Colonic mucosa (tissue), 4 donors: ENCODE measurements around the gene CHRNB4. TPM values are rescaled to one million over a fixed set of nuclear protein-coding genes. Genes with fewer than 3 reads are reported as not detected.

Source experiments
- DNase-seq: peaks from one replicate; pipeline ENCODE4 v3.0.0-alpha.2; 2020
- H3K27ac ChIP-seq: fragments of 200-600 bp; one replicate; pipeline ENCODE4 v1.8.0; 2021
- H3K27me3 ChIP-seq: fragments of 200-600 bp; one replicate; pipeline ENCODE4 v1.8.0; 2021
- H3K36me3 ChIP-seq: fragments of 200-600 bp; one replicate; pipeline ENCODE4 v1.8.0; 2021
- H3K4me1 ChIP-seq: fragments of 200-600 bp; one replicate; pipeline ENCODE4 v1.8.0; 2021; ENCODE audit warnings: mild to moderate bottlenecking
- H3K4me3 ChIP-seq: fragments of 200-600 bp; one replicate; pipeline ENCODE4 v1.8.0; 2021
- H3K9ac ChIP-seq, 2 donors: one replicate each; pipeline ENCODE4 v1.7.0; 2013; ENCODE audit warnings: control low read depth in 2 of 2, low read depth in 2 of 2, low read length in 2 of 2
- H3K9me3 ChIP-seq: fragments of 200-600 bp; one replicate; pipeline ENCODE4 v1.8.0; 2021
- intact Hi-C: fragments of 100-400 bp; cut with DNase I; formaldehyde crosslinking; loops from one replicate; pipeline ENCODE4 v1.14.1; 2022
- total RNA-seq, 2 donors: library from RNA; stranded (reverse); fragmentation: NEBNext Ultra II Directional in 1 of 2; extraction: Animal tissue kit (Norgen Biotek cat#: 25700) in 1 of 2; gene quantifications; one replicate each; pipeline ENCODE4 v1.2.1, GENCODE V29; 2021
- TF ChIP-seq, protein P1 (sequence below): fragments of 200-600 bp; IDR thresholded peaks from one replicate; pipeline ENCODE4 v1.8.0; 2022; ENCODE audit warnings: antibody characterized with exemption, mild to moderate bottlenecking
- donor health status: healthy.
- donor health status: DM: no; HTN: no; CAD: no.
- donor health status: DM: no; HTN: no; CAD: no.

CHRNB4 gene
- total RNA-seq, 2 donors from 2014 or later: 0.24 TPM; not detected in 1

DNA sequence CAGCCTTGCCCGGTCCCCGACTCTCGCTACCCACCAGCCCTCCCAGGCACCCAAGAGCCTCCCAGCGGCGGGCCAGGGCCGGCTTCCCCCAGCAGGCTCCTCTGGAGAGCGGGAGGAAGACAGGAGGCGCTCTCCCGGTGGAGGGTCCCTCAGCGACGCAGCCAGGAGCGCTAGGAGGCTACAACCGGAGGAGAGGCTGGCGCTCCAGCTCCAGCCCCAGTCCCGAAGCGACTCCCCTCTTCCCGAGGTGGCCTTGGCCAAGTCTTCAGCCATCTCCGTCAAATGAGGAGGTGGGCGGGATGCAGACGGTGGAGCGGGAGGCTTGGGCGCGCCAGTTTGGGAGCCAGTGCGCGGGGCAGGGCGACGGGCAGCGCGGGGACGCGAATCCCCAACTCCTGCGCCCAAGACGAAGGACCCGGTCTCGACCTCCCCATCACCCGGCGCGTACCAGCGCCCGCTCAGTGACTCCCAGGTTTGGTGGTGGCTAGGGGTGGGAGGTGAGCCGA lies 20.9 kb downstream of the CHRNB4 start:
- H3K27me3 ChIP-seq: peaks cover 34% of the 10 kb centered on the region

DNA sequence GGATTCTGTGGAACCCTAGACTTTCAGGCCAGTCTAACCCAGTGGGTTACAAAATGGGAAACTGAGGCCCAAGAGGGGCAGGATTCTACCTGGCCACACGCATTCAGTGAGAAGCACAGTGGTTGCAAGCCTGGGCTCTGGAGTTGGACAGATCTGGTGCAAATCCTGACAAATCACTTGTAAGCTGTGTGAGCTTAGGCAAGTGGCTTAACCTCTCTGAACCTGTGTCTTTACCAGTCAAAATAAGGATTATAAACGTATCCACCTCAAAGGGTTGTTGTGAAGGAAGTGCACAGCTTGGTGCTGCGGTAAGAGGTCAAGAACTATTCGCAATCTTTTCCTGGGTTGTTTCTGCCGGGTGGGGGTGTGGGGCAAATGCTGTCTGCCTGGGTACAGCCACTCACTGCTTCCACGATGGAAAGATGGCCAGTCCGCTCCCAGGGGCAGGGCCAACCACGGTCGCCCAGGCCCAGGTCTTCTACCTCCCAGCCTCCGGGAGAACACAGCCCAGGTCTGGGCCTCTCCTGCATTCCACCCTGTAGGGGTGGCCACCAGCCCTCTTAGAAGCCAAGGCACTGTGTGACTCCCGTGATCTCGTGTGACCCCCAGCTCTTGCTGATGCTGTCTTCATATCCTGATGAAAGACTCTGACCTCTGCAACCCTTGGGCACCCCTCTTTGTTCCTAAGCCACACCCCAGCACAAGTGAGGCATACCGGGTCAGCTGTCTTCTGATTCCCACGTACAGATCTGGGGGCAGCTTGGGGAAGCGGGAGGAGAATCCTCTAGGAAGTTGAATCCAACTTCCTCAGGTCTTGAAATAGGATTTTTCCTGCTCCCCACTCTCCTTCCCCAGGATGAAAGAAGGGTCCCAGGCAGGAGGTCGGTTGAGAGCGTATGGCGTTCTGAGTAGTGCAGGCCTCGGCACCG lies 21.7 kb downstream of the CHRNB4 start:
- no peaks in the 10 kb centered on the region for H3K36me3 ChIP-seq
- TF ChIP-seq, protein P1, sequence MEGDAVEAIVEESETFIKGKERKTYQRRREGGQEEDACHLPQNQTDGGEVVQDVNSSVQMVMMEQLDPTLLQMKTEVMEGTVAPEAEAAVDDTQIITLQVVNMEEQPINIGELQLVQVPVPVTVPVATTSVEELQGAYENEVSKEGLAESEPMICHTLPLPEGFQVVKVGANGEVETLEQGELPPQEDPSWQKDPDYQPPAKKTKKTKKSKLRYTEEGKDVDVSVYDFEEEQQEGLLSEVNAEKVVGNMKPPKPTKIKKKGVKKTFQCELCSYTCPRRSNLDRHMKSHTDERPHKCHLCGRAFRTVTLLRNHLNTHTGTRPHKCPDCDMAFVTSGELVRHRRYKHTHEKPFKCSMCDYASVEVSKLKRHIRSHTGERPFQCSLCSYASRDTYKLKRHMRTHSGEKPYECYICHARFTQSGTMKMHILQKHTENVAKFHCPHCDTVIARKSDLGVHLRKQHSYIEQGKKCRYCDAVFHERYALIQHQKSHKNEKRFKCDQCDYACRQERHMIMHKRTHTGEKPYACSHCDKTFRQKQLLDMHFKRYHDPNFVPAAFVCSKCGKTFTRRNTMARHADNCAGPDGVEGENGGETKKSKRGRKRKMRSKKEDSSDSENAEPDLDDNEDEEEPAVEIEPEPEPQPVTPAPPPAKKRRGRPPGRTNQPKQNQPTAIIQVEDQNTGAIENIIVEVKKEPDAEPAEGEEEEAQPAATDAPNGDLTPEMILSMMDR: no peak
- H3K27me3 ChIP-seq: peaks cover 34% of the 10 kb centered on the region
- H3K9ac ChIP-seq: no peak overlapping the region
- no peak overlapping the region for H3K4me3 ChIP-seq
- no peaks in the 10 kb centered on the region for H3K4me1 ChIP-seq
- H3K9me3 ChIP-seq: no peaks in the 10 kb centered on the region
- intact Hi-C loops: loop anchor here (5.0 kb wide), 1 partner anchor 133 kb away; no protein-coding TSS in a partner anchor
- no peak overlapping the region for H3K27ac ChIP-seq
- no peak for DNase-seq

More for the DNA sequence above, 20.9 kb downstream of the CHRNB4 start:
- Histone ChIP-seq H3K27ac (no peak overlapping the region), H3K9ac (no peak overlapping the region), H3K9me3 (no peaks in the 10 kb centered on the region), H3K4me1 (no peaks in the 10 kb centered on the region), H3K4me3 (peak overlapping the region; percentile 17), H3K36me3 (no peaks in the 10 kb centered on the region)
- no peak for DNase-seq
- TF ChIP-seq, protein P1: no peak
- intact Hi-C loops: no loop called here

DNA sequence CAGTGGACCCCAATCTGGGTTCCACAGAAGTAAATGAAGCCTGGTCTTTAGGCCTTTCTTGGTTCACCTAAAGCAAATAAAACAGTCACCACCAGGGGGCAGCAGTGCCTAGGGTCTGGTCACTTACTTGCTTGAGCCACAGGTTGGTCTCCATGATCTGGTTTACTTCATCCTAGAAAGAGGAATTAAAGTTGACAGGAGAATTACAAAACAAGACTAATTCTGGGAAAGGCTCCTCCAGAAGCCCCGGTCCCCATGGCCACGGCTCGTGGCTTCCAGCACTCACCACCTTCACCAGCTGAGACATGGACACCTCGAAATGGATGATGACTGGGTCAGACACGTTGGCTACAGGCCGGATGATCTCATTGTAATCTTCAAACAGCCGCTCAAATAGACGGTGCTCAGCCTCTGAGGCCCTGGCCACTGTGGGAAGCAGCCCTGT lies 22.5 kb downstream of the CHRNB4 start:
- Histone ChIP-seq H3K36me3 (no peaks in the 10 kb centered on the region), H3K4me1 (no peaks in the 10 kb centered on the region), H3K9me3 (no peaks in the 10 kb centered on the region), H3K27ac (no peak overlapping the region), H3K9ac (no peak overlapping the region), H3K27me3 (peaks cover 34% of the 10 kb centered on the region), H3K4me3 (no peak overlapping the region)
- intact Hi-C loops: loop anchor here (5.0 kb wide), 1 partner anchor 134 kb away; no protein-coding TSS in a partner anchor
- TF ChIP-seq, protein P1: peak; percentile 79
- peak; percentile 94 for DNase-seq

DNA sequence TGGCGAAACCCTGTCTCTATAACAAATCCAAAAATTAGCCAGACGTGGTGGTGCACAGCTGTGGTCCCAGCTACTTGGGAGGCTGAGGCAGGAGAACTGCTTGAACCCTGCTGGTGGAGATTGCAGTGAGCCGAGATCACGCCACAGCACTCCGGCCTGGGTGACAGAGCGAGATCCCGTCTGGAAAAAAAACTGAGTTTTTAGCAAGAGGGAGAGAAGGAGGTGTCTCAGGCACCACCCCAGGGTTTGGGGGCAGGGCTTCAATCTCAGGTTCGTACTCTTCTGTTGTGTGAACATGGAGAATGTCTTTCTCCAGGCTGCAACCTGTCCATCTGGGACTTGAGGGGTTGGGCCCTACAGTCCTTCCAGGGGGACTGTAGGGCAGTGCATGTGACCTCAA lies 22.9 kb downstream of the CHRNB4 start:
- no peak overlapping the region for H3K27ac ChIP-seq
- no peak overlapping the region for H3K4me3 ChIP-seq
- no peaks in the 10 kb centered on the region for H3K4me1 ChIP-seq
- H3K36me3 ChIP-seq: no peaks in the 10 kb centered on the region
- H3K9ac ChIP-seq: no peak overlapping the region
- DNase-seq: no peak
- TF ChIP-seq, protein P1: no peak
- H3K9me3 ChIP-seq: no peaks in the 10 kb centered on the region
- peaks cover 34% of the 10 kb centered on the region for H3K27me3 ChIP-seq
- intact Hi-C loops: loop anchor here (5.0 kb wide), 1 partner anchor 134 kb away; no protein-coding TSS in a partner anchor

DNA sequence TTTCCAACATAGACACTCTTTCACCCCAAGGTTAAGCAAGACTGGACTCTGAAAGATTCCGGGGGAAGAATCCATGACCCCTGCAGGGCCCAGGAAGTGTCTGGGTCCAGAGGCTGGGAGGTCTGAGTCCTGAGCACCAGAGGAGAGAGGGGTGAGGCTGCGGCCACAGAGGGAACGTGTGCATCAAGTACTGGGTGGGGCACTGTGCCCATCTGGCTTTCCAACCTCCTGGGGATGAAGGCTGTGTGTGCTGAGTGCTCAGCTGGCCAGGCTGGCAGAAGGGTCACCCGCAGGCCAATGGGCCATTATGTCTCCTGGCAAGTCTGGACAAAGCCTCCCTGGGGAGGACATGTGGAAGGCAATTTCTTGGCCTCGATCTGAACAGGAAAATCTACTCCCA lies 23.5 kb downstream of the CHRNB4 start:
- Histone ChIP-seq H3K27me3 (peaks cover 34% of the 10 kb centered on the region), H3K4me3 (no peak overlapping the region), H3K9me3 (no peaks in the 10 kb centered on the region), H3K27ac (no peak overlapping the region), H3K9ac (no peak overlapping the region), H3K36me3 (no peaks in the 10 kb centered on the region), H3K4me1 (no peaks in the 10 kb centered on the region)
- intact Hi-C loops: loop anchor here (1.0 to 5.0 kb wide), 2 partner anchors 92 to 135 kb away; no protein-coding TSS in a partner anchor
- TF ChIP-seq, protein P1: no peak
- DNase-seq: no peak
